ENCODE measurements around the gene MOXD1. TPM values are rescaled to one million over a fixed set of nuclear protein-coding genes. Genes with fewer than 3 reads are reported as not detected.

Gene MOXD1
- total RNA-seq, 4 donors from 2014 or later: 27.6 to 260 (median 58.9) TPM

GRCh38 chr6:132300323-132300949, 100.8 kb downstream of the MOXD1 start:
- H3K27me3 ChIP-seq: no peaks in the 10 kb centered on the region
- TF ChIP-seq POLR2A (IDR thresholded peaks at IDR 0.05) (no peak), CTCF (IDR thresholded peaks at IDR 0.05) (peak; percentile 35 to 52 (median 43))
- H3K4me1 ChIP-seq: no peaks in the 10 kb centered on the region
- H3K36me3 ChIP-seq: no peaks in the 10 kb centered on the region
- DNase-seq: no peak
- H3K4me3 ChIP-seq: no peak overlapping the region
- H3K27ac ChIP-seq: no peak overlapping the region
- no peaks in the 10 kb centered on the region for H3K9me3 ChIP-seq
- intact Hi-C loops (cut with DNase I; ENCODE audit: low total_unique reads): no loop called here

GRCh38 chr6:132298344-132298949, 102.8 kb downstream of the MOXD1 start:
- H3K4me1 ChIP-seq: no peaks in the 10 kb centered on the region
- H3K27ac ChIP-seq: no peak overlapping the region
- H3K9me3 ChIP-seq: no peaks in the 10 kb centered on the region
- no peaks in the 10 kb centered on the region for H3K36me3 ChIP-seq
- intact Hi-C loops (cut with DNase I; ENCODE audit: low total_unique reads): no loop called here
- TF ChIP-seq CTCF (IDR thresholded peaks at IDR 0.05) (peak; percentile 16 to 53 (median 45)), POLR2A (IDR thresholded peaks at IDR 0.05) (no peak)
- H3K4me3 ChIP-seq: no peak overlapping the region
- peak in 1 of 2 donors; percentile 29 for DNase-seq
- no peaks in the 10 kb centered on the region for H3K27me3 ChIP-seq

- no peaks in the 10 kb centered on the region for H3K4me1 ChIP-seq
- no peak for TF ChIP-seq POLR2A (IDR thresholded peaks at IDR 0.05)
- TF ChIP-seq CTCF (IDR thresholded peaks at IDR 0.05): no peak
- H3K27me3 ChIP-seq: no peaks in the 10 kb centered on the region
- no peaks in the 10 kb centered on the region for H3K36me3 ChIP-seq
- intact Hi-C loops (cut with DNase I; ENCODE audit: low total_unique reads): no loop called here
- no peaks in the 10 kb centered on the region for H3K9me3 ChIP-seq
- H3K27ac ChIP-seq: no peak overlapping the region
- DNase-seq: no peak
- H3K4me3 ChIP-seq: no peak overlapping the region
Observed at GRCh38 chr6:132289756-132290155, 111.5 kb downstream of the MOXD1 start.

GRCh38 chr6:132287101-132287500, 114.2 kb downstream of the MOXD1 start:
- TF ChIP-seq CTCF (IDR thresholded peaks at IDR 0.05) (no peak), POLR2A (IDR thresholded peaks at IDR 0.05) (no peak)
- Histone ChIP-seq H3K27ac (no peak overlapping the region), H3K4me1 (no peaks in the 10 kb centered on the region), H3K4me3 (no peak overlapping the region), H3K36me3 (no peaks in the 10 kb centered on the region), H3K9me3 (no peaks in the 10 kb centered on the region), H3K27me3 (no peaks in the 10 kb centered on the region)
- no peak for DNase-seq
- intact Hi-C loops (cut with DNase I; ENCODE audit: low total_unique reads): no loop called here

- H3K4me3 ChIP-seq: no peak overlapping the region
- H3K9me3 ChIP-seq: no peaks in the 10 kb centered on the region
- no peak for TF ChIP-seq CTCF (IDR thresholded peaks at IDR 0.05)
- TF ChIP-seq POLR2A (IDR thresholded peaks at IDR 0.05): no peak
- intact Hi-C loops (cut with DNase I; ENCODE audit: low total_unique reads): no loop called here
- H3K27me3 ChIP-seq: no peaks in the 10 kb centered on the region
- no peaks in the 10 kb centered on the region for H3K4me1 ChIP-seq
- no peak for DNase-seq
- H3K36me3 ChIP-seq: no peaks in the 10 kb centered on the region
- H3K27ac ChIP-seq: no peak overlapping the region
Observed at GRCh38 chr6:132286298-132287019, 114.8 kb downstream of the MOXD1 start.
